ENCODE data around the gene RNF11. TPM values are rescaled to one million over a fixed set of nuclear protein-coding genes. Genes with fewer than 3 reads are reported as not detected.

Gene RNF11
- total RNA-seq, 1 experiment from 2014 or later = 55.8 TPM

DNA sequence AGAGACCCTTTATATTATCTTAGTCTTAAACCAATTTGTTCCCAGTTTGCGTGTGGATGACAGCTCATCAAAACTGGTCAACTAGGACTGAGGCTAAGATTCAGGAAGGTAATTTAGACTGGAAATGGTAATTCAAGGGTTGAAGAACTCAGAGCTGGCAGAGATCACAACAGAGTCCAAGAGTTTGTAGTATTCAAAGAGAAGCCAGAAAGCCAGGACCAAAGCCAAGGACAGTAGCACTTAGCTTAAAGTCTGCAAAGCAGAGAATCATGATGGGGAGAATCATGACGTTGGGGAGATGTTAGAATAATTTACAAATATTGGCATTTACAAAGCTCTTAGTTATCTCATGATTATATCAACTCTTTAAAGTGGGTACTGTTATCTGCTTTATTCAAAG is 32.6 kb downstream of the RNF11 start:
- no peak overlapping the region; a peak in 1 of 7 replicates for H3K27ac Mint-ChIP-seq
- no peak overlapping the region for H2BK5ac ChIP-seq (ENCODE audit: insufficient read length, low read length)
- no peaks in the 10 kb centered on the region for H3K23me2 ChIP-seq (ENCODE audit: insufficient read length, low read depth, low read length, poor library complexity, severe bottlenecking)
- H2BK15ac ChIP-seq (ENCODE audit: low read depth, low read length) = no peak overlapping the region
- H2AFZ ChIP-seq (ENCODE audit: low read length) = no peak overlapping the region
- no peak overlapping the region for H3K9ac ChIP-seq (ENCODE audit: extremely low read depth, insufficient read length, low read length)
- no peaks in the 10 kb centered on the region for H3K27me3 Mint-ChIP-seq (ENCODE audit: low read depth)
- H2AK5ac ChIP-seq (ENCODE audit: insufficient read length, low read length) = no peak overlapping the region
- H3K36me3 Mint-ChIP-seq (ENCODE audit: insufficient read depth in 1 of 3, low read depth in 3 of 3) = peaks cover 5 to 23% (median 18%) of the 10 kb centered on the region in 3 experiments; a peak in 5 of 7 replicates
- no peak overlapping the region for H3K27ac ChIP-seq (ENCODE audit: insufficient read length, low read depth, low read length)
- WGBS (ENCODE audit: extremely low coverage, insufficient read length, low lambda C conversion rate) = no CpG with 5 or more reads among the region's 2 CpGs
- H3K9me3 Mint-ChIP-seq = no peaks in the 10 kb centered on the region
- H2BK20ac ChIP-seq (ENCODE audit: low read depth, low read length, poor library complexity, severe bottlenecking) = no peak overlapping the region
- no peak overlapping the region for H3K4me3 Mint-ChIP-seq
- no peak overlapping the region for H3K14ac ChIP-seq (ENCODE audit: insufficient read depth, low read length)
- no peak overlapping the region for H3K23ac ChIP-seq (ENCODE audit: insufficient read length, low read depth, low read length)
- no peak for TF ChIP-seq CTCF (conservative IDR thresholded peaks at IDR 0.05)
- H3K79me2 ChIP-seq (ENCODE audit: insufficient read depth, low read length) = no peaks in the 10 kb centered on the region; the same call in 1 of the 2 replicates
- no peak overlapping the region for H3K18ac ChIP-seq (ENCODE audit: insufficient read length, low read depth, low read length)
- H4K20me1 ChIP-seq (ENCODE audit: control insufficient read depth, insufficient read depth, insufficient read length) = no peaks in the 10 kb centered on the region
- H3K56ac ChIP-seq (ENCODE audit: insufficient read length, low read depth, low read length) = no peak overlapping the region
- H3K9me3 ChIP-seq (ENCODE audit: control insufficient read depth, low read depth, low read length) = no peaks in the 10 kb centered on the region
- no peak overlapping the region for H3K4ac ChIP-seq (ENCODE audit: low read depth, low read length)
- DNase-seq = no peak
- no peaks in the 10 kb centered on the region; the same call in 1 of the 2 replicates for H3K4me1 ChIP-seq (ENCODE audit: insufficient read depth, low read length)
- no peak overlapping the region for H3T11ph ChIP-seq (ENCODE audit: low read length)
- no peak overlapping the region for H3K4me2 ChIP-seq (ENCODE audit: insufficient read depth, insufficient read length, low read length)
- H2BK120ac ChIP-seq (ENCODE audit: low read depth, low read length, poor library complexity, severe bottlenecking) = no peak overlapping the region
- no peak overlapping the region for H4K5ac ChIP-seq (ENCODE audit: insufficient read length, low read depth, low read length)
- H4K8ac ChIP-seq (replicated peaks; ENCODE audit: insufficient read length, low read depth, low read length) = no peak overlapping the region
- H3K27me3 ChIP-seq (ENCODE audit: insufficient read depth, low read length) = no peaks in the 10 kb centered on the region
- no peak overlapping the region for H2BK12ac ChIP-seq (ENCODE audit: insufficient read length, low read depth, low read length)
- H4K91ac ChIP-seq (ENCODE audit: insufficient read length, low read depth, low read length) = no peak overlapping the region
- H3K4me1 Mint-ChIP-seq = peaks cover 14 to 16% of the 10 kb centered on the region in 2 experiments
- H3K79me1 ChIP-seq (ENCODE audit: insufficient read depth, low read depth, low read length, poor library complexity, severe bottlenecking) = no peaks in the 10 kb centered on the region

Measured in H9 (cell line).